Heart left ventricle (tissue), 16 donors: ENCODE data around the gene PCDHA1. TPM values are rescaled to one million over a fixed set of nuclear protein-coding genes. Genes with fewer than 3 reads are reported as not detected.
"Not testable (repeated sequence)": the region's sequence is repeated elsewhere in the genome, so short reads cannot be mapped to it uniquely, and the experiment has no call there.

Experiments used
- ATAC-seq, 4 donors: fragments of 200-7000 bp; cut with Tn5 transposase; one replicate each; pipeline ENCODE4 v1.9.1; 2020 to 2022; ENCODE audit warnings: moderate library complexity in 4 of 4, mild to moderate bottlenecking in 3 of 4, moderate number of reproducible peaks in 1 of 4
- DNase-seq, 5 donors: peaks; one replicate each; pipeline ENCODE4 v3.0.0-alpha.2; 2020
- H3K27ac ChIP-seq, 12 donors: fragments of 200-600 bp; sonication (generic) in 4 of 12; one replicate each; pipeline versions ENCODE4 v1.5.0 to v1.8.0; 2016 to 2022; ENCODE audit warnings: mild to moderate bottlenecking in 2 of 12
- H3K27me3 ChIP-seq, 9 donors: fragments of 200-600 bp; sonication (generic) in 2 of 9; one replicate each; pipeline versions ENCODE4 v1.5.1 to v1.8.0; 2016 to 2022; ENCODE audit warnings: mild to moderate bottlenecking in 3 of 9
- H3K36me3 ChIP-seq, 9 donors: fragments of 200-600 bp; sonication (generic) in 2 of 9; one replicate each; pipeline versions ENCODE4 v1.5.0 to v1.8.0; 2018 to 2022; ENCODE audit warnings: mild to moderate bottlenecking in 2 of 9
- H3K4me1 ChIP-seq, 12 donors: fragments of 200-600 bp; sonication (generic) in 4 of 12; one replicate each; pipeline versions ENCODE4 v1.5.0 to v1.8.0; 2016 to 2022; ENCODE audit warnings: mild to moderate bottlenecking in 3 of 12
- H3K4me3 ChIP-seq, 12 donors: fragments of 200-600 bp; sonication (generic) in 4 of 12; one replicate each; pipeline versions ENCODE4 v1.5.0 to v1.8.0; 2017 to 2022; ENCODE audit warnings: mild to moderate bottlenecking in 9 of 12, moderate library complexity in 4 of 12
- H3K9me3 ChIP-seq, 12 donors: fragments of 200-600 bp; sonication (generic) in 4 of 12; one replicate each; pipeline versions ENCODE4 v1.5.0 to v1.8.0; 2016 to 2022; ENCODE audit warnings: mild to moderate bottlenecking in 1 of 12
- POLR2A ChIP-seq, 2 donors: fragments of 450-650 bp; IDR thresholded peaks; one replicate each; pipeline ENCODE4 v1.6.1; 2017; ENCODE audit warnings: antibody characterized with exemption in 2 of 2, mild to moderate bottlenecking in 2 of 2, moderate library complexity in 2 of 2
- WGBS, 4 donors: extraction: QIAGEN DNeasy Blood & Tissue Kit in 2 of 4; methylation state at CpG; one replicate each; pipeline versions ENCODE4 v1.1.5 to v1.1.7; 2013 to 2018; 5-methylcytosine and 5-hydroxymethylcytosine counted together
- intact Hi-C, 10 donors: fragments of 100-400 bp; cut with DNase I; formaldehyde crosslinking; loops; one replicate each; pipeline versions ENCODE4 v1.11.1 to v1.14.2; 2022
- polyA plus RNA-seq, 2 donors: library from polyadenylated mRNA; stranded (reverse); fragments of 200-250 nt; gene quantifications; one replicate each; pipeline ENCODE4 v1.2.3, GENCODE V29; 2013
- total RNA-seq, 9 donors: library from RNA; depleted of rRNA in 2 of 9; stranded (reverse); fragments of >200 nt in 2 of 9; fragmentation: NEBNext Ultra II Directional in 3 of 9; extraction: Animal tissue kit (Norgen Biotek cat#: 25700) in 3 of 9; gene quantifications; one replicate each; pipeline versions ENCODE4 v1.1.0 to v1.2.4, GENCODE V29; 2016 to 2023
- TF ChIP-seq, protein P1 (sequence below), 12 donors: fragments of 200-600 bp; sonication (generic) in 4 of 12; IDR thresholded peaks; one replicate each; pipeline versions ENCODE4 v1.5.0 to v1.8.0; 2018 to 2022; ENCODE audit warnings: antibody characterized with exemption in 12 of 12, mild to moderate bottlenecking in 5 of 12
- donor health status: ischemic (EF 13 %, LVEDD 7.1; RV severe dilation, severe dysfunction).
- donor health status: healthy with polysubstance abuse.
- donor health status: DM: no; HTN: yes; CAD: no.
- donor health status: DM: no; HTN: no; CAD: no.
- donor health status: ischemic (EF 25% LVEDD 6.9; RV normal size, moderate dysfunction).
- donor health status: ischemic (EF 25% LVEDD 5.7; RV mildly dilated, moderate dysfunction).
- donor health status: healthy.
- donor health status: DM: yes; HTN: yes; CAD: no.
- donor health status: ischemic (EF 35%, LVEDD 5.7; RV mildly dilated, moderate dysfunction).
- donor health status: nonischemic (EF 11% LVEDD 7.7; RV severe dilation, severe dysfunction).
- donor health status: DM: yes; HTN: yes; CAD: no.
- donor health status: PGD.
- donor health status: ischemic (EF 29% LVEDD 5.4; RV normal size, mild dysfunction).
- donor health status: nonischemic (EF 23%, LVEDD 6.1; RV moderate dilation, normal function).

The PCDHA1 gene
- total and polyA plus RNA-seq, 11 donors: 0.08 TPM; not detected in 10

DNA sequence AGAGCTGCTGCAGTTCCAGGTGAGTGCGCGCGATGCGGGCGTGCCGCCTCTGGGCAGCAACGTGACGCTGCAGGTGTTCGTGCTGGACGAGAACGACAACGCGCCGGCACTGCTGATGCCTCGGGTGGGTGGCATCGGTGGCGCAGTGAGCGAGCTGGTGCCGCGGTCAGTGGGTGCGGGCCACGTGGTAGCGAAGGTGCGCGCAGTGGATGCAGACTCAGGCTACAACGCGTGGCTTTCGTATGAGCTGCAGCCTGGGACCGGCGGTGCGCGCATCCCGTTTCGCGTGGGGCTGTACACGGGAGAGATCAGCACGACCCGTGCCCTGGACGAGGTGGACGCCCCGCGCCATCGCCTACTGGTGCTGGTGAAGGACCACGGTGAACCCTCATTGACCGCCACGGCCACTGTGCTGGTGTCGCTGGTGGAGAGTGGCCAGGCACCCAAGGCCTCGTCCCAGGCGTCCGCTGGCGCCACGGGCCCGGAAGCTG is 16.9 kb downstream of the PCDHA1 start:
- no peak overlapping the region for H3K4me3 ChIP-seq
- no peak for ATAC-seq
- TF ChIP-seq, protein P1, sequence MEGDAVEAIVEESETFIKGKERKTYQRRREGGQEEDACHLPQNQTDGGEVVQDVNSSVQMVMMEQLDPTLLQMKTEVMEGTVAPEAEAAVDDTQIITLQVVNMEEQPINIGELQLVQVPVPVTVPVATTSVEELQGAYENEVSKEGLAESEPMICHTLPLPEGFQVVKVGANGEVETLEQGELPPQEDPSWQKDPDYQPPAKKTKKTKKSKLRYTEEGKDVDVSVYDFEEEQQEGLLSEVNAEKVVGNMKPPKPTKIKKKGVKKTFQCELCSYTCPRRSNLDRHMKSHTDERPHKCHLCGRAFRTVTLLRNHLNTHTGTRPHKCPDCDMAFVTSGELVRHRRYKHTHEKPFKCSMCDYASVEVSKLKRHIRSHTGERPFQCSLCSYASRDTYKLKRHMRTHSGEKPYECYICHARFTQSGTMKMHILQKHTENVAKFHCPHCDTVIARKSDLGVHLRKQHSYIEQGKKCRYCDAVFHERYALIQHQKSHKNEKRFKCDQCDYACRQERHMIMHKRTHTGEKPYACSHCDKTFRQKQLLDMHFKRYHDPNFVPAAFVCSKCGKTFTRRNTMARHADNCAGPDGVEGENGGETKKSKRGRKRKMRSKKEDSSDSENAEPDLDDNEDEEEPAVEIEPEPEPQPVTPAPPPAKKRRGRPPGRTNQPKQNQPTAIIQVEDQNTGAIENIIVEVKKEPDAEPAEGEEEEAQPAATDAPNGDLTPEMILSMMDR (IDR thresholded peaks at IDR 0.05): no peak
- TF ChIP-seq POLR2A (IDR thresholded peaks at IDR 0.05): no peak
- H3K27me3 ChIP-seq: peaks cover 0 to 38% (median 6%) of the 10 kb centered on the region in 9 donors
- 32 to 47% (median 43%) methylated on average over 24 to 53 of the region's 53 CpGs for WGBS, 4 donors
- no peaks in the 10 kb centered on the region for H3K4me1 ChIP-seq
- DNase-seq: peak in 1 of 5 donors; percentile 55
- H3K27ac ChIP-seq: no peak overlapping the region
- no peaks in the 10 kb centered on the region for H3K36me3 ChIP-seq
- peaks cover 0 to 60% (median 17%) of the 10 kb centered on the region in 12 donors for H3K9me3 ChIP-seq
- intact Hi-C loops: loop anchor here in 2 of 10 donors (10.0 kb wide), 1 partner anchor 242 kb away; no protein-coding TSS in a partner anchor

DNA sequence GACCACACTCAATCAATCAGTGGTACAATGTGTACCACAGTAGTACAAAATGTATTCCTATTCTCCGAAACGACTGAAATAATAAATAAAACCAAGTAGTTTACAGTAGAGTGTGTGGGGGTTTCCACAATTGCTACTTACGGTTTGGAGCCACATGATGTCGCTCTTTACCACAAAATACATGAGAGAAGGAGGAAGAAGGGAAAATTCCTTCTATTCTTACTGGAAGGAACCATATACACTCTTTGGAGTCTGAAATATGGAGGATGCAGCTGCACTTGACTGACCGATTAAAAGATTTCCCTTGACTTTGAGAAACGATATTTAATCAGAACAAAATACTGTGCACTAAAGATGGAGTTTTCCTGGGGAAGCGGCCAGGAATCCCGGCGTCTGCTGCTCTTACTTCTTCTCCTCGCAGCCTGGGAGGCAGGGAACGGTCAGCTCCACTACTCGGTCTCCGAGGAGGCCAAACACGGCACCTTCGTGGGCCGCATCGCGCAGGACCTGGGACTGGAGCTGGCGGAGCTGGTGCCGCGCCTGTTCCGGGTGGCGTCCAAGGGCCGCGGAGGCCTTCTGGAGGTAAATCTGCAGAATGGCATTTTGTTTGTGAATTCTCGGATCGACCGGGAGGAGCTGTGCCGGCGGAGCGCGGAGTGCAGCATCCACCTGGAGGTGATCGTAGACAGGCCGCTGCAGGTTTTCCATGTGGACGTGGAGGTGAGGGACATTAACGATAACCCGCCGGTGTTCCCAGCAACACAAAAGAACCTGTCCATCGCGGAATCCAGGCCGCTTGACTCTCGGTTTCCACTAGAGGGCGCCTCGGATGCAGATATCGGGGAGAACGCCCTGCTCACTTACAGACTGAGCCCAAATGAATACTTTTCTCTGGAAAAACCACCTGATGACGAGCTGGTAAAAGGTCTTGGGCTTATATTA is 21.2 kb downstream of the PCDHA1 start, which contains the start of gene PCDHA4:
TSS of gene PCDHA4 (plus strand) at position 235 of the 942 bp plus-strand sequence.
- H3K27ac ChIP-seq: no peak within 1 kb of the TSS
- intact Hi-C loops: loop anchor here in 3 of 10 donors (5.0 to 10.0 kb wide), 2 partner anchors 235 to 238 kb away; no protein-coding TSS in a partner anchor
- DNase-seq (no peak), ATAC-seq (peak in 2 of 4 donors; percentile 52)
- peaks cover 0 to 37% (median 6%) of the 10 kb centered on the region in 9 donors for H3K27me3 ChIP-seq
- no peak for TF ChIP-seq POLR2A (IDR thresholded peaks at IDR 0.05)
- TF ChIP-seq, protein P1 (IDR thresholded peaks at IDR 0.05): peak in 9 of 12 donors; percentile 14 to 50 (median 33)
- H3K4me3 ChIP-seq: peak within 1 kb of the TSS in 10 of 12 donors; percentile 23 to 56 (median 37)
- H3K36me3 ChIP-seq: no peaks in the 10 kb centered on the region
- WGBS, 4 donors: 14 to 18% (median 16%) methylated on average over 25 to 45 of the region's 47 CpGs
- no peaks in the 10 kb centered on the region for H3K4me1 ChIP-seq
- H3K9me3 ChIP-seq: peaks cover 0 to 58% (median 15%) of the 10 kb centered on the region in 12 donors

DNA sequence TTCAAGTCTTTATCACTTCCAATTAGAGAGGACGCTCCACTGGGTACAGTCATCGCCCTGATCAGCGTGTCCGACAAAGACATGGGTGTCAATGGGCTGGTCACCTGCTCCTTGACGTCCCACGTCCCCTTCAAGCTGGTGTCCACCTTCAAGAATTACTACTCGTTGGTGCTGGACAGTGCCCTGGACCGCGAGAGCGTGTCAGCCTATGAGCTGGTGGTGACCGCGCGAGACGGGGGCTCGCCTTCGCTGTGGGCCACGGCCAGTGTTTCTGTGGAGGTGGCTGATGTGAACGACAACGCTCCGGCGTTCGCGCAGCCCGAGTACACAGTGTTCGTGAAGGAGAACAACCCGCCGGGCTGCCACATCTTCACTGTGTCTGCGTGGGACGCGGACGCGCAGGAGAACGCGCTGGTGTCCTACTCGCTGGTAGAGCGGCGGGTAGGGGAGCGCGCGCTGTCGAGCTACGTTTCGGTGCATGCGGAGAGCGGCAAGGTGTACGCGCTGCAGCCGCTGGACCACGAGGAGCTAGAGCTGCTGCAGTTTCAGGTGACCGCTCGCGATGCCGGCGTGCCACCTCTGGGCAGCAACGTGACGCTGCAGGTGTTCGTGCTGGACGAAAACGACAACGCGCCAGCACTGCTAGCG is 22.4 kb downstream of the PCDHA1 start:
- Histone ChIP-seq H3K9me3 (peaks cover 0 to 46% (median 9%) of the 10 kb centered on the region in 12 donors), H3K27me3 (peaks cover 0 to 24% (median 0%) of the 10 kb centered on the region in 9 donors)
- DNase-seq, H3K4me3 ChIP-seq, H3K4me1 ChIP-seq, ATAC-seq, H3K27ac ChIP-seq, H3K36me3 ChIP-seq: not testable (repeated sequence)
- intact Hi-C loops: loop anchor here in 3 of 10 donors (5.0 to 10.0 kb wide), 2 partner anchors 234 to 236 kb away; no protein-coding TSS in a partner anchor
- WGBS, 4 donors: 50 to 73% (median 60%) methylated on average over 34 to 62 of the region's 62 CpGs

DNA sequence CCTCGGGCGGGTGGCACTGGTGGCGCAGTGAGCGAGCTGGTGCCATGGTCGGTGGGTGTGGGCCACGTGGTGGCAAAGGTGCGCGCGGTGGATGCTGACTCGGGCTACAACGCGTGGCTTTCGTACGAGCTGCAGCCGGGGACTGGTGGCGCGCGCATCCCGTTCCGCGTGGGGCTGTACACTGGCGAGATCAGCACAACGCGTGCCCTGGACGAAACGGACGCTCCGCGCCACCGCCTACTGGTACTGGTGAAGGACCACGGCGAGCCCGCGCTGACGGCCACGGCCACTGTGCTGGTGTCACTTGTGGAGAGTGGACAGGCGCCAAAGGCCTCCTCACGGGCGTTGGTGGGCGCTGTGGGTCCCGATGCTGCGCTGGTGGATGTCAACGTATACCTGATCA is 22.9 kb downstream of the PCDHA1 start:
- Histone ChIP-seq H3K27ac (no peak overlapping the region), H3K36me3 (no peaks in the 10 kb centered on the region), H3K9me3 (peaks cover 0 to 44% (median 9%) of the 10 kb centered on the region in 12 donors), H3K4me3 (no peak overlapping the region), H3K4me1 (no peaks in the 10 kb centered on the region), H3K27me3 (peaks cover 0 to 22% (median 0%) of the 10 kb centered on the region in 9 donors)
- no peak for TF ChIP-seq POLR2A (IDR thresholded peaks at IDR 0.05)
- TF ChIP-seq, protein P1 (IDR thresholded peaks at IDR 0.05): no peak
- ATAC-seq (no peak), DNase-seq (peak in 1 of 5 donors; percentile 51)
- WGBS, 4 donors: 59 to 76% (median 66%) methylated on average over 21 to 43 of the region's 43 CpGs
- intact Hi-C loops: loop anchor here in 3 of 10 donors (5.0 to 10.0 kb wide), 2 partner anchors 233 to 236 kb away; no protein-coding TSS in a partner anchor
